HCT116 (cell line): ENCODE data around the gene GRPR. TPM values are rescaled to one million over a fixed set of nuclear protein-coding genes. Genes with fewer than 3 reads are reported as not detected.

Source experiments
- ATAC-seq: fragments of 200-7000 bp; cut with Tn5 transposase; 2 replicates; pipeline ENCODE4 v1.9.1; 2020; ENCODE audit warnings: mild to moderate bottlenecking, moderate library complexity
- BruUV-seq: library from RNA; stranded (reverse); fragments of 400-500 nt; replicated peaks from 2 replicates; lab custom pipeline; 2021; lab: Mats Ljungman, UMichigan
- CTCF ChIA-PET: fragments of 300-600 bp; sonication (Branson Sonifier 250); formaldehyde crosslinking; loops from one replicate; lab custom pipeline; 2021; ENCODE audit warnings: antibody characterized with exemption; lab: Charles Lee
- POLR2A ChIA-PET: fragments of 300-600, 350-600 bp; sonication (Branson Sonifier 250); formaldehyde crosslinking; loops from one replicate; lab custom pipeline; 2021; ENCODE audit warnings: antibody characterized with exemption; lab: Charles Lee
- RAD21 ChIA-PET, 2 experiments: fragments of 300-600 bp; sonication (Branson Sonifier 250); formaldehyde crosslinking; loops; one replicate each; lab custom pipeline; 2023; ENCODE audit warnings: low total read pairs in 2 of 2; ENCODE audit not compliant: uncharacterized antibody in 2 of 2, unreplicated experiment in 2 of 2, low non-redundant PET in 1 of 2; lab: Charles Lee
- DNase-seq: peaks from one replicate; pipeline ENCODE4 v3.0.0-alpha.2; 2010; ENCODE audit warnings: low read depth, low spot score
- H2AFZ ChIP-seq: fragments of 200-600 bp; shearing (Covaris generic), sonication (generic); 2 replicates; pipeline ENCODE4 v1.6.1; 2017; ENCODE audit warnings: low read depth, mixed run types, mixed read lengths, antibody characterized with exemption, low read length; ENCODE audit not compliant: poor library complexity, severe bottlenecking
- H3K27ac ChIP-seq: 2 replicates; pipeline ENCODE4 v1.5.1; 2012; ENCODE audit warnings: low read depth, low read length
- H3K27me3 ChIP-seq: fragments of 200-600 bp; sonication (generic); 2 replicates; pipeline ENCODE4 v1.6.1; 2016; ENCODE audit warnings: mixed run types, low read length, mixed read lengths; ENCODE audit not compliant: insufficient read depth
- H3K36me3 ChIP-seq, 2 experiments: fragments of 200-500 bp in 1 of 2; fragments of 200-600 bp in 1 of 2; sonication (Bioruptor generic) in 1 of 2; sonication (generic) in 1 of 2; 2 replicates each; pipeline versions ENCODE4 v1.5.1 to v1.6.1; 2014 to 2016; ENCODE audit warnings: low read length in 2 of 2, inconsistent platforms in 1 of 2, mixed read lengths in 1 of 2, mixed run types in 1 of 2; ENCODE audit not compliant: insufficient read depth in 2 of 2, control insufficient read depth in 1 of 2
- H3K4me1 ChIP-seq, 2 experiments: fragments of 200-600 bp in 1 of 2; sonication (generic) in 1 of 2; 2 replicates each; pipeline versions ENCODE4 v1.5.1 to v1.6.1; 2012 to 2017; ENCODE audit warnings: low read length in 2 of 2, inconsistent platforms in 1 of 2, mild to moderate bottlenecking in 1 of 2, mixed read lengths in 1 of 2, mixed run types in 1 of 2, moderate library complexity in 1 of 2; ENCODE audit not compliant: insufficient read depth in 2 of 2, control insufficient read depth in 1 of 2
- H3K4me2 ChIP-seq: fragments of 200-600 bp; sonication (generic); 2 replicates; pipeline ENCODE4 v1.6.1; 2017; ENCODE audit warnings: mixed run types, low read length, mixed read lengths
- H3K4me3 ChIP-seq, 2 experiments: fragments of 200-600 bp in 1 of 2; sonication (generic) in 1 of 2; replicated peaks in 1 of 2; 2 replicates each; pipeline ENCODE4 v1.5.1; 2011 to 2016; ENCODE audit warnings: low read length in 2 of 2, control low read depth in 1 of 2, low read depth in 1 of 2, mild to moderate bottlenecking in 1 of 2, mixed read lengths in 1 of 2, mixed run types in 1 of 2
- H3K79me2 ChIP-seq: fragments of 200-600 bp; sonication (generic); 2 replicates; pipeline ENCODE4 v1.6.1; 2017; ENCODE audit warnings: mild to moderate bottlenecking, mixed run types, low read length, moderate library complexity, mixed read lengths; ENCODE audit not compliant: insufficient read depth
- H3K9ac ChIP-seq: fragments of 200-600 bp; sonication (generic); 2 replicates; pipeline ENCODE4 v1.6.1; 2016; ENCODE audit warnings: low read length, mixed read lengths
- H3K9me2 ChIP-seq: fragments of 200-600 bp; sonication (generic), shearing (Covaris generic); 2 replicates; pipeline ENCODE4 v1.6.1; 2017; ENCODE audit warnings: mixed run types, mild to moderate bottlenecking, moderate library complexity; ENCODE audit not compliant: insufficient read depth
- H3K9me3 ChIP-seq, 2 experiments: fragments of 200-500 bp in 1 of 2; fragments of 200-600 bp in 1 of 2; sonication (Bioruptor generic) in 1 of 2; sonication (generic) in 1 of 2; 2 replicates each; pipeline ENCODE4 v1.6.1; 2014 to 2017; ENCODE audit warnings: low read length in 2 of 2, mixed read lengths in 2 of 2, inconsistent platforms in 1 of 2, low read depth in 1 of 2, mild to moderate bottlenecking in 1 of 2, mixed run types in 1 of 2, moderate library complexity in 1 of 2; ENCODE audit not compliant: control insufficient read depth in 1 of 2, insufficient read depth in 1 of 2
- H4K20me1 ChIP-seq: fragments of 200-600 bp; sonication (generic), shearing (Covaris generic); 2 replicates; pipeline ENCODE4 v1.6.1; 2017; ENCODE audit warnings: mixed run types, mild to moderate bottlenecking, moderate library complexity; ENCODE audit not compliant: insufficient read depth
- EGR1 ChIP-seq: IDR thresholded peaks from 2 replicates; pipeline ENCODE4 v1.6.1; 2012; ENCODE audit warnings: low read depth
- ELF1 ChIP-seq: IDR thresholded peaks from 2 replicates; pipeline ENCODE4 v1.6.1; 2012; ENCODE audit warnings: low read depth, borderline replicate concordance
- EZH2 ChIP-seq: fragments of 200-600 bp; sonication (generic); IDR thresholded peaks from 2 replicates; pipeline ENCODE4 v1.6.1; 2017; ENCODE audit warnings: antibody characterized with exemption, mixed run types
- EZH2phosphoT487 ChIP-seq: fragments of 200-600 bp; IDR thresholded peaks from 2 replicates; pipeline ENCODE4 v1.6.1; 2018; ENCODE audit warnings: antibody characterized with exemption, borderline replicate concordance
- JUND ChIP-seq: IDR thresholded peaks from 2 replicates; pipeline ENCODE4 v1.6.1; 2012
- POLR2AphosphoS5 ChIP-seq: IDR thresholded peaks from 2 replicates; pipeline ENCODE4 v1.6.1; 2011; ENCODE audit warnings: mild to moderate bottlenecking, low read depth, low read length, moderate library complexity
- RAD21 ChIP-seq: IDR thresholded peaks from 2 replicates; pipeline ENCODE4 v1.6.1; 2012; ENCODE audit warnings: low read depth, mild to moderate bottlenecking
- SRF ChIP-seq: IDR thresholded peaks from 2 replicates; pipeline ENCODE4 v1.6.1; 2012; ENCODE audit warnings: low read depth
- YY1 ChIP-seq: IDR thresholded peaks from 2 replicates; pipeline ENCODE4 v1.6.1; 2011; ENCODE audit warnings: low read length, low read depth, moderate library complexity, mild to moderate bottlenecking; ENCODE audit not compliant: insufficient replicate concordance; ENCODE audit errors: extremely low read depth
- ZFX ChIP-seq: fragments of 450-650 bp; IDR thresholded peaks from 2 replicates; pipeline ENCODE4 v1.6.1; 2017
- intact Hi-C: fragments of 100-400 bp; cut with micrococcal nuclease; formaldehyde crosslinking; loops from 2 replicates; pipeline ENCODE4 v1.10.0; 2022
- total RNA-seq: library from RNA; stranded (reverse); gene quantifications from one replicate; pipeline ENCODE4 v1.2.1, GENCODE V29; 2021; ENCODE audit not compliant: unreplicated experiment
- TF ChIP-seq, protein P1 (sequence below): IDR thresholded peaks from 2 replicates; pipeline ENCODE4 v1.6.1; 2012; ENCODE audit warnings: low read depth
- TF ChIP-seq, protein P2 (sequence below), 3 experiments: fragments of 200-600 bp in 1 of 3; sonication (generic) in 1 of 3; IDR thresholded peaks in 2 of 3; conservative IDR thresholded peaks in 1 of 3; 2 replicates each; pipeline ENCODE4 v1.5.1; 2012 to 2017; ENCODE audit warnings: low read depth in 2 of 3, low read length in 2 of 3, antibody characterized with exemption in 1 of 3, borderline replicate concordance in 1 of 3, control low read depth in 1 of 3, mild to moderate bottlenecking in 1 of 3, mixed read lengths in 1 of 3, mixed run types in 1 of 3, moderate library complexity in 1 of 3; ENCODE audit not compliant: insufficient read depth in 1 of 3

GRPR gene
- total RNA-seq, 1 experiment from 2014 or later, result 0.15 TPM

DNA sequence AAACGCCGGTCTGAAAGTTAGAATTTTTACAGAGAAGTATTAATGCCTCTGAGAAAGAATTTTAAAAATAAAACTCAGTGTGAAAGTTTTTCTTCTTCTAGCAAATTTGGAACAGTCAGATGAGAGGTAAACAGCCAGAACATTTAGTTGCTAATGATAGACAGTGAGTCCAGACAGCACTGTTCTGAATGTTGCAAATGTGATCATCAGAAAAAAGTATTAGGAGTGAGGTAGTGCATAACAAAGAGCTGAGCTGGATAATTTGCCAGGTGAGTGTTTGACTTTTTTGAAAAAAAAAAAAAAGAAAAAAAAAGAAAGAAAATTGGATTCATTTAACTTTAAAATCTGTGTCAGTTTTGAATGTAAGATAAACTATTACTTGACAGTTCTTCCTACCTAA is 42.0 kb upstream of the GRPR start:
- no peaks in the 10 kb centered on the region for H3K9me2 ChIP-seq
- H3K9me3 ChIP-seq, result no peaks in the 10 kb centered on the region
- no peaks in the 10 kb centered on the region for H3K27me3 ChIP-seq
- H3K79me2 ChIP-seq, result no peaks in the 10 kb centered on the region
- ChIA-PET POLR2A (no interaction called here), CTCF (no interaction called here), RAD21 (no interaction called here)
- no peak overlapping the region for H3K9ac ChIP-seq
- H3K27ac ChIP-seq, result no peak overlapping the region
- intact Hi-C loops, result no loop called here
- no peak for TF ChIP-seq JUND
- TF ChIP-seq EGR1, result no peak
- no peak for TF ChIP-seq RAD21
- no peak for TF ChIP-seq YY1
- H3K4me2 ChIP-seq, result no peak overlapping the region
- no peak overlapping the region for H2AFZ ChIP-seq
- no peaks in the 10 kb centered on the region for H4K20me1 ChIP-seq
- BruUV-seq, result no TSS peak
- H3K36me3 ChIP-seq, result no peaks in the 10 kb centered on the region
- no peaks in the 10 kb centered on the region for H3K4me1 ChIP-seq
- no peak for ATAC-seq
- DNase-seq, result no peak
- H3K4me3 ChIP-seq, result no peak overlapping the region

DNA sequence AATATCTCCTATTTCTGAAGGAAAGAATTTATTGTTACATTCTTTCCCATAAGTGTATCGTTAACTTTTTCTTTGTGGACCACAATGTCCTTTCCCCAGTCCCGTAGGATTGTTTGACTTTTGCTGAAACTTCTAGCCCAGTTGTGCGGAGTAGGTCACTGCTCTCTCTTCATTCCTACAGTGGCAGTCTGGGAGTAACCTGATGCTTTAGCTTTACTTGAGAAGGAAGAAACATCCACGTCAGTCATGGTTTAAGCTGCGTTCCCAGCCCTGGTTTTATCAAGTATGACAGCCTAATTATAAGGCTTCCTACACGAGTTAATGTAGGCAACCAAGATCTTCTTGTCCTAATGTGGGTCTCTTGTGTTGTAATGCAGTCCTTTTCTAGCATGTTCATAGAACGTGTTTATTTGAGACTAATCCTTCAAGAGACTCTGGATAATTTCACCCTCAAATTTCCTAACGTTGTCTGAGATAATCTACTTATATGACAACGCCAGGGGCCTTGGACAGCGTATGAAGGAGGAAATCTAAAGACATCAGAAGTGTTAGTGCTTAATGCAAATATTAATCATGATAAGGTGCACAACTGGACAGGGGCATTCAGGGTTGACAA is 40.8 kb upstream of the GRPR start:
- Histone ChIP-seq H3K9me3 (no peaks in the 10 kb centered on the region), H3K27me3 (no peaks in the 10 kb centered on the region), H3K27ac (no peak overlapping the region), H3K4me3 (no peak overlapping the region), H3K36me3 (no peaks in the 10 kb centered on the region), H3K9me2 (no peaks in the 10 kb centered on the region), H3K4me2 (no peak overlapping the region), H3K9ac (no peak overlapping the region), H4K20me1 (no peaks in the 10 kb centered on the region), H3K4me1 (no peaks in the 10 kb centered on the region), H2AFZ (no peak overlapping the region), H3K79me2 (no peaks in the 10 kb centered on the region)
- TF ChIP-seq POLR2AphosphoS5, result no peak
- TF ChIP-seq EZH2, result no peak
- TF ChIP-seq, protein P1, sequence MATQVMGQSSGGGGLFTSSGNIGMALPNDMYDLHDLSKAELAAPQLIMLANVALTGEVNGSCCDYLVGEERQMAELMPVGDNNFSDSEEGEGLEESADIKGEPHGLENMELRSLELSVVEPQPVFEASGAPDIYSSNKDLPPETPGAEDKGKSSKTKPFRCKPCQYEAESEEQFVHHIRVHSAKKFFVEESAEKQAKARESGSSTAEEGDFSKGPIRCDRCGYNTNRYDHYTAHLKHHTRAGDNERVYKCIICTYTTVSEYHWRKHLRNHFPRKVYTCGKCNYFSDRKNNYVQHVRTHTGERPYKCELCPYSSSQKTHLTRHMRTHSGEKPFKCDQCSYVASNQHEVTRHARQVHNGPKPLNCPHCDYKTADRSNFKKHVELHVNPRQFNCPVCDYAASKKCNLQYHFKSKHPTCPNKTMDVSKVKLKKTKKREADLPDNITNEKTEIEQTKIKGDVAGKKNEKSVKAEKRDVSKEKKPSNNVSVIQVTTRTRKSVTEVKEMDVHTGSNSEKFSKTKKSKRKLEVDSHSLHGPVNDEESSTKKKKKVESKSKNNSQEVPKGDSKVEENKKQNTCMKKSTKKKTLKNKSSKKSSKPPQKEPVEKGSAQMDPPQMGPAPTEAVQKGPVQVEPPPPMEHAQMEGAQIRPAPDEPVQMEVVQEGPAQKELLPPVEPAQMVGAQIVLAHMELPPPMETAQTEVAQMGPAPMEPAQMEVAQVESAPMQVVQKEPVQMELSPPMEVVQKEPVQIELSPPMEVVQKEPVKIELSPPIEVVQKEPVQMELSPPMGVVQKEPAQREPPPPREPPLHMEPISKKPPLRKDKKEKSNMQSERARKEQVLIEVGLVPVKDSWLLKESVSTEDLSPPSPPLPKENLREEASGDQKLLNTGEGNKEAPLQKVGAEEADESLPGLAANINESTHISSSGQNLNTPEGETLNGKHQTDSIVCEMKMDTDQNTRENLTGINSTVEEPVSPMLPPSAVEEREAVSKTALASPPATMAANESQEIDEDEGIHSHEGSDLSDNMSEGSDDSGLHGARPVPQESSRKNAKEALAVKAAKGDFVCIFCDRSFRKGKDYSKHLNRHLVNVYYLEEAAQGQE, result no peak
- TF ChIP-seq EZH2phosphoT487, result no peak
- no peak for TF ChIP-seq RAD21
- TF ChIP-seq YY1, result no peak
- TF ChIP-seq ELF1, result no peak
- TF ChIP-seq ZFX, result no peak
- no peak for TF ChIP-seq SRF
- no peak for TF ChIP-seq EGR1
- TF ChIP-seq, protein P2, sequence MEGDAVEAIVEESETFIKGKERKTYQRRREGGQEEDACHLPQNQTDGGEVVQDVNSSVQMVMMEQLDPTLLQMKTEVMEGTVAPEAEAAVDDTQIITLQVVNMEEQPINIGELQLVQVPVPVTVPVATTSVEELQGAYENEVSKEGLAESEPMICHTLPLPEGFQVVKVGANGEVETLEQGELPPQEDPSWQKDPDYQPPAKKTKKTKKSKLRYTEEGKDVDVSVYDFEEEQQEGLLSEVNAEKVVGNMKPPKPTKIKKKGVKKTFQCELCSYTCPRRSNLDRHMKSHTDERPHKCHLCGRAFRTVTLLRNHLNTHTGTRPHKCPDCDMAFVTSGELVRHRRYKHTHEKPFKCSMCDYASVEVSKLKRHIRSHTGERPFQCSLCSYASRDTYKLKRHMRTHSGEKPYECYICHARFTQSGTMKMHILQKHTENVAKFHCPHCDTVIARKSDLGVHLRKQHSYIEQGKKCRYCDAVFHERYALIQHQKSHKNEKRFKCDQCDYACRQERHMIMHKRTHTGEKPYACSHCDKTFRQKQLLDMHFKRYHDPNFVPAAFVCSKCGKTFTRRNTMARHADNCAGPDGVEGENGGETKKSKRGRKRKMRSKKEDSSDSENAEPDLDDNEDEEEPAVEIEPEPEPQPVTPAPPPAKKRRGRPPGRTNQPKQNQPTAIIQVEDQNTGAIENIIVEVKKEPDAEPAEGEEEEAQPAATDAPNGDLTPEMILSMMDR (IDR thresholded peaks at IDR 0.05 in 2 of 3, conservative IDR thresholded peaks at IDR 0.05 in 1 of 3; ENCODE audit: borderline replicate concordance in 1 of 3, insufficient read depth in 1 of 3, low read depth in 2 of 3, low read length in 2 of 3), result no peak
- ChIA-PET POLR2A (no interaction called here), RAD21 (no interaction called here), CTCF (no interaction called here)
- no peak for DNase-seq
- no peak for ATAC-seq
- no TSS peak for BruUV-seq
- intact Hi-C loops, result no loop called here
